Measurements from ENCODE around the gene ZC3H6. TPM values are rescaled to one million over a fixed set of nuclear protein-coding genes. Genes with fewer than 3 reads are reported as not detected.

Gene ZC3H6, protein sequence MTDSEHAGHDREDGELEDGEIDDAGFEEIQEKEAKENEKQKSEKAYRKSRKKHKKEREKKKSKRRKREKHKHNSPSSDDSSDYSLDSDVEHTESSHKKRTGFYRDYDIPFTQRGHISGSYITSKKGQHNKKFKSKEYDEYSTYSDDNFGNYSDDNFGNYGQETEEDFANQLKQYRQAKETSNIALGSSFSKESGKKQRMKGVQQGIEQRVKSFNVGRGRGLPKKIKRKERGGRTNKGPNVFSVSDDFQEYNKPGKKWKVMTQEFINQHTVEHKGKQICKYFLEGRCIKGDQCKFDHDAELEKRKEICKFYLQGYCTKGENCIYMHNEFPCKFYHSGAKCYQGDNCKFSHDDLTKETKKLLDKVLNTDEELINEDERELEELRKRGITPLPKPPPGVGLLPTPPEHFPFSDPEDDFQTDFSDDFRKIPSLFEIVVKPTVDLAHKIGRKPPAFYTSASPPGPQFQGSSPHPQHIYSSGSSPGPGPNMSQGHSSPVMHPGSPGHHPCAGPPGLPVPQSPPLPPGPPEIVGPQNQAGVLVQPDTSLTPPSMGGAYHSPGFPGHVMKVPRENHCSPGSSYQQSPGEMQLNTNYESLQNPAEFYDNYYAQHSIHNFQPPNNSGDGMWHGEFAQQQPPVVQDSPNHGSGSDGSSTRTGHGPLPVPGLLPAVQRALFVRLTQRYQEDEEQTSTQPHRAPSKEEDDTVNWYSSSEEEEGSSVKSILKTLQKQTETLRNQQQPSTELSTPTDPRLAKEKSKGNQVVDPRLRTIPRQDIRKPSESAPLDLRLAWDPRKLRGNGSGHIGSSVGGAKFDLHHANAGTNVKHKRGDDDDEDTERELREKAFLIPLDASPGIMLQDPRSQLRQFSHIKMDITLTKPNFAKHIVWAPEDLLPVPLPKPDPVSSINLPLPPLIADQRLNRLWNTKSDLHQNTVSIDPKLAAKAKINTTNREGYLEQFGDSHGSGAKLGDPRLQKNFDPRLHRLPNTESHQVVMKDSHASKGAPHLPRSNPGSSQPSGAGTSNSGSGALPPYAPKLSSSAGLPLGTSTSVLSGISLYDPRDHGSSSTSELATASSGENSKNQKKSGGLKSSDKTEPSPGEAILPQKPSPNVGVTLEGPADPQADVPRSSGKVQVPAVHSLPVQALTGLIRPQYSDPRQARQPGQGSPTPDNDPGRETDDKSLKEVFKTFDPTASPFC
- 10 to 100 TPM; 13.5 to 14.7 TPM for total RNA-seq

DNA sequence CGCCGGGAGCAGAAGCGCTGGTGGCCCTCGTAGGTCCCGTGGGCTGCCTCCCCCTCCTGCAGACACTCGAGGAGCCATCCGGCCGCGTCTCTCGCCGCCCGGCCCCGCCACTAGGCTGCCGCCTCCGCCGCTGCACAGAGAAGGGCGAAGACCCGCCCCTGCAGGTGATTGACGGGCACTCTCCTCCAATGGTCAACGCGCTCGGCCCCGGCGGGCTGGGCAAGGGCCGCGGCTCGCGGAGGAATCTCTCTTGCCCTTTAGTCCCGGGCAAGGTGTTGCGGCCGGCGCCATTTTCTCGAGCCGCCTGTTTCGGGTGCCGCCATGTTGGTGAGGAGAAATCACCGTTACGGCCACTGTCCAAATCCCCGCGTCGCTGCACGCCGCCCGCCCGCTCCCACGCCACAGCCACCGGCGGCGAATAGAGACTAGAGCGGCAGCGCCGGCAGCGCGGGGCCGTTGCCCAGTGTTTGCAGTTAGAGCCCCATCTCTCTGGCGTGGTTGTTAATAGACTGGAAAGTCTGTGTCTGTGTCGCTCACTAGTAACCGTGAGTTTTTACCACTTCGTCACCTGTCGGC lies at the start of gene ZC3H6:
Gene ZC3H6, plus strand, starts transcription at position 287 of the 576 bp plus-strand sequence. CDS start 398 bp downstream, outside the sequence.
- peaks cover 3% of the 10 kb centered on the region for H3K36me3 Mint-ChIP-seq (ENCODE audit: low read depth)

DNA sequence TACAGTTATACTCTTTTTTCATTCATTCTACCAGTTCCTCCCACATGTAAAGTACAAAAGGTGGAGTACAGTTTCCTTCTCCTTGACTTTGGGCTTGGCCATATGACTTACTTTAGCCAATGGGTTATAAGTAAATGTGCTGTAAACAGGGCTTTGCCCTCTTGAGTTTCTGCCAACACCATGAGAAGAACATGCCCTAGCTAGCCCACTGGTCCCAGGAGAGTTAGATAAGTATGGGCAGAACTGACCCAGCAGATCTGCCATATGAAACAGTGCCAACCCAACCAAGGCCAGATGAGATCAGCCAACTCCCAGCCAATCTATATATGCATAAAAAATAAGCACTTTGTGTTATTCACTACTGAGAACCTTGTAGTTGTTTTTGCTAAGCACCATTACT lies 46.0 kb upstream of the ZC3H6 start:
- Mint-ChIP-seq H3K36me3 (ENCODE audit: low read depth) (peaks cover 42% of the 10 kb centered on the region), H3K4me1 (no peaks in the 10 kb centered on the region), H3K27ac (no peak overlapping the region), H3K27me3 (no peaks in the 10 kb centered on the region), H3K9me3 (no peaks in the 10 kb centered on the region), H3K4me3 (no peak overlapping the region)
- DNase-seq = no peak
- ChIA-PET CTCF (no interaction called here), POLR2A (no interaction called here)

More for the DNA sequence above, at the start of gene ZC3H6:
- H3K9me3 Mint-ChIP-seq = no peaks in the 10 kb centered on the region
- H3K27ac Mint-ChIP-seq = peak within 1 kb of the TSS; percentile 95
- POLR2A ChIA-PET = interaction anchor here (0.9 to 2.5 kb wide), 4 partner anchors 10 to 120 kb away, joined by 3 to 28 read pairs (median 18); partner anchors contain the start of gene ZC3H8
- CTCF ChIA-PET = interaction anchor here (0.9 to 1.1 kb wide), 3 partner anchors 11 to 20 kb away, joined by 3 to 10 read pairs (median 6); partner anchors contain the start of gene ZC3H8
- DNase-seq = peak; percentile 99
- H3K27me3 Mint-ChIP-seq = no peaks in the 10 kb centered on the region
- H3K4me1 Mint-ChIP-seq = peaks cover 10% of the 10 kb centered on the region
- peak within 1 kb of the TSS; percentile 91 for H3K4me3 Mint-ChIP-seq

DNA sequence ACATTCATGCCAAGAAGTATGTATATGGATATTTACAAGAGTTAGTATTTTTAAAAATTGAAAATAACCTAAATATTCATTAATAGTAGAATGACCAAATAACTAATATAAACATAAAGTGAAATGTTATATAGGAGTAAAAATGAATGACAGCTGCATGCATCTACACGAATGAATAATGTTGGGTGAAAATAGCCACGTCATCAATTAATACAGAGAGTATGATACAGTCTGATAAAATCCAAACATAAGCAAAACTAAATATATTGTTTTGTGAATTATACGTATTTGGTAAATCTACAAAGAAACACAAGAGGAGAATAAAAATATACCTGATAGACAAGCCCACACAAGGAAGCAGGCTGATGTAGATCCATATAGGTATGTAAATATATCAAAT lies 45.0 kb upstream of the ZC3H6 start:
- CTCF ChIA-PET = no interaction called here
- no peaks in the 10 kb centered on the region for H3K9me3 Mint-ChIP-seq
- DNase-seq = no peak
- POLR2A ChIA-PET = no interaction called here
- H3K36me3 Mint-ChIP-seq (ENCODE audit: low read depth) = peaks cover 33% of the 10 kb centered on the region
- H3K4me3 Mint-ChIP-seq = no peak overlapping the region
- no peak overlapping the region for H3K27ac Mint-ChIP-seq
- no peaks in the 10 kb centered on the region for H3K27me3 Mint-ChIP-seq
- no peaks in the 10 kb centered on the region for H3K4me1 Mint-ChIP-seq

DNA sequence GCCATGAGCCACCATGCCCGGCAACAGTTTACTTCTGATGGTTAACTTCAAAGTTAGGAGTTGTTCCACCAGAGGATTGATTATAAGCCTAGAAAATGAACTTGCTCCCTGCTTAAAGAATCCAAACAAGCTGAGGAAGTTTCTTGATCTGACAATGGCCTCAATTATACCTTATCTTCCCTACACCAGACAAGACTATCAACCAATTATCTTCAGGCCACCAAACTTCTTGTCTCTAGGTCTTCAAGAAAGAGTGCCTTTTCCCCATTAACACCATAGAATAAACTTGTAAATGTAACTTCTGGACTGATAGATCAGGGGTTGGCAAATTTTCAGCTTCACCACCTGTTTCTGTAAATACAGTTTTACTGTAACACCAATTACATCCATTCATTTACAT lies 35.5 kb upstream of the ZC3H6 start:
- Mint-ChIP-seq H3K27me3 (no peaks in the 10 kb centered on the region), H3K9me3 (no peaks in the 10 kb centered on the region), H3K27ac (no peak overlapping the region), H3K36me3 (ENCODE audit: low read depth) (peaks cover 20% of the 10 kb centered on the region), H3K4me1 (no peaks in the 10 kb centered on the region), H3K4me3 (no peak overlapping the region)
- no peak for DNase-seq
- ChIA-PET CTCF (interaction anchor here (0.5 kb wide), 1 partner anchor 908 kb away, joined by 3 read pairs; no protein-coding TSS in a partner anchor), POLR2A (no interaction called here)

DNA sequence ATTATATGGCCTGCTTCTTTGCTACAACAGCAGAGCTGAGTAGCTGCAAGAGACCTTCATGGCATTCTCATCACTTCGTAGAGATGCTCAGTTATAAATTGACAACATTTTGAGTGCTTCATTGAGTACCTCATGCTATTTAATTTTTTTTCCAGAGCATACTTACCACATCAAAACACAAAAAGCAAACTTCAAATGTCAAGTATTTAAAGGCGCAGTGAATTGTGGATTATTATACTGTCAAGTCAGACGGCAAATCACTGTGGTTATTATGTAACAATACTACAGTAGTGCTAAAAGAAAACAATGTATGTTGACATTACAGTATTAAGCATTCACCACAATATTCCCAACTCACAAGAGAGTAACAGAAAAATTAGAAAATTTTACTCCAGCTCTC lies 33.0 kb upstream of the ZC3H6 start:
- no peaks in the 10 kb centered on the region for H3K9me3 Mint-ChIP-seq
- no peaks in the 10 kb centered on the region for H3K27me3 Mint-ChIP-seq
- CTCF ChIA-PET = interaction anchor here (1.1 to 1.7 kb wide), 2 partner anchors 9 to 17 kb away, joined by 3 to 7 read pairs; no protein-coding TSS in a partner anchor
- no peak overlapping the region for H3K4me3 Mint-ChIP-seq
- H3K27ac Mint-ChIP-seq = no peak overlapping the region
- POLR2A ChIA-PET = interaction anchor here (0.7 kb wide), 1 partner anchor 9 kb away, joined by 3 read pairs; no protein-coding TSS in a partner anchor
- no peak for DNase-seq
- H3K36me3 Mint-ChIP-seq (ENCODE audit: low read depth) = peaks cover 33% of the 10 kb centered on the region
- peaks cover 2% of the 10 kb centered on the region for H3K4me1 Mint-ChIP-seq

DNA sequence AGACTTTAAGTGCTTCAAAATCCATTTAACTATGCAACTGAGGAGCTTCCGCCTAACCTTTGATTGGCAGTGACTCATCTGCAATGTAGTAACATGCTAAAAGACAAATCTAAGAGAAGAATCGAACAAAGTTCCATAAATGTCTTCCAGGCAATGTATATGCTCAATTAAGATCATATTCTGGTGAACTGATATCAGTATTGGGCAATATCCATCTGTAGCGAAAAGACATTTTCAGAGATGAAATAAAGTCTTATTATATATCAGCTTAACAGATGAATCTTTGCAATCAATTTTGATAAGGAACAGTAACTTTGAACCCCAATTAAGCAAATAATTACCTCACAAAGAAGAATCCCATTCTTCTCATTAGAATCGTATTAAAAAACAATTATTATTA lies 32.2 kb upstream of the ZC3H6 start:
- Mint-ChIP-seq H3K36me3 (ENCODE audit: low read depth) (peaks cover 40% of the 10 kb centered on the region), H3K4me3 (no peak overlapping the region), H3K27me3 (no peaks in the 10 kb centered on the region), H3K27ac (no peak overlapping the region), H3K9me3 (no peaks in the 10 kb centered on the region), H3K4me1 (peaks cover 2% of the 10 kb centered on the region)
- ChIA-PET POLR2A (no interaction called here), CTCF (interaction anchor here (1.1 to 1.7 kb wide), 2 partner anchors 8 to 16 kb away, joined by 3 to 7 read pairs; no protein-coding TSS in a partner anchor)
- DNase-seq = no peak

DNA sequence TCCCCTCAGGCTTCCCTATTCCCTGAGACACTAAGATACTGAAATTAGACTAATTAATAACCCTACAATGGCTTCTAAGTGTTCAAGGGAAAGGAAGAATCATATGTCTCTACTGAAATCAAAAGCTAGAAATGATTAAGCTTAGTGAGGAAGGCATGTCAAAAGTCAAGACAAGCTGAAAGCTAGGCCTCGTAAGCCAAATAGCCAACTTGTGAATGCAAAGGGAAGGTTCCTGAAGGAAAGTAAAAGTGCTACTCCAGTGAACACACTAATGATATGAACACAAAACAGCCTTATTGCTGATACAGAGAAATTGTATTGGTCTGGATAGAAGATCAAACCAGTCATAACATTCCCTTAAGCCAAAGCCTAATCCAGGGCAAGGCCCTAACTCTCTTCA lies 30.5 kb upstream of the ZC3H6 start:
- no peak overlapping the region for H3K4me3 Mint-ChIP-seq
- H3K9me3 Mint-ChIP-seq = no peaks in the 10 kb centered on the region
- no peak overlapping the region for H3K27ac Mint-ChIP-seq
- no peaks in the 10 kb centered on the region for H3K27me3 Mint-ChIP-seq
- H3K36me3 Mint-ChIP-seq (ENCODE audit: low read depth) = peaks cover 46% of the 10 kb centered on the region
- peaks cover 2% of the 10 kb centered on the region for H3K4me1 Mint-ChIP-seq
- no peak for DNase-seq
- CTCF ChIA-PET = no interaction called here
- POLR2A ChIA-PET = interaction anchor here (2.1 to 2.9 kb wide), 2 partner anchors 10 to 63 kb away, joined by 5 to 17 read pairs; partner anchors contain the start of gene ZC3H8

DNA sequence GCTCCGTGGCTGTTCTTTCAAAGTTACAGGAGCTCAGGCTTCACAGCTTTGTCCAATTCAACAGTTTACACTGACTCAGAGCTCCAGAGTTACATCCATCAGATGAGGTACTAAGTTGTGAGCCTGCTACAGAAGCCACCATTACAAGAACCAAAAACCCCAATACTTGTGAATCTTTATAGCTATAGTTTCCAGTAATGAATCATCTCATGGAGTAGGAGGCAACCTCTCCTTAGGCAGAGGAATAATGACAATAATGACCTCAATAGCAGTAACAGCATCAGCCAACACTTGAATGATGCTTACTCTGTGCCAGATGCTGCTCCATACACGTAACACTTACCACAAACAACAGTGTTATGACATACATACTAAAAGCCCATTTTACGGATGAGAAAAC lies 24.1 kb upstream of the ZC3H6 start:
- no peaks in the 10 kb centered on the region for H3K27me3 Mint-ChIP-seq
- DNase-seq = no peak
- no peaks in the 10 kb centered on the region for H3K9me3 Mint-ChIP-seq
- ChIA-PET CTCF (interaction anchor here (0.8 to 1.8 kb wide), 3 partner anchors 9 to 15 kb away, joined by 3 to 8 read pairs (median 7); no protein-coding TSS in a partner anchor), POLR2A (interaction anchor here (0.6 to 1.7 kb wide), 5 partner anchors 9 to 196 kb away, joined by 3 to 4 read pairs (median 3); partner anchors contain the start of gene TMEM87B)
- no peak overlapping the region for H3K4me3 Mint-ChIP-seq
- H3K36me3 Mint-ChIP-seq (ENCODE audit: low read depth) = peaks cover 27% of the 10 kb centered on the region
- peaks cover 25% of the 10 kb centered on the region for H3K4me1 Mint-ChIP-seq
- no peak overlapping the region for H3K27ac Mint-ChIP-seq

DNA sequence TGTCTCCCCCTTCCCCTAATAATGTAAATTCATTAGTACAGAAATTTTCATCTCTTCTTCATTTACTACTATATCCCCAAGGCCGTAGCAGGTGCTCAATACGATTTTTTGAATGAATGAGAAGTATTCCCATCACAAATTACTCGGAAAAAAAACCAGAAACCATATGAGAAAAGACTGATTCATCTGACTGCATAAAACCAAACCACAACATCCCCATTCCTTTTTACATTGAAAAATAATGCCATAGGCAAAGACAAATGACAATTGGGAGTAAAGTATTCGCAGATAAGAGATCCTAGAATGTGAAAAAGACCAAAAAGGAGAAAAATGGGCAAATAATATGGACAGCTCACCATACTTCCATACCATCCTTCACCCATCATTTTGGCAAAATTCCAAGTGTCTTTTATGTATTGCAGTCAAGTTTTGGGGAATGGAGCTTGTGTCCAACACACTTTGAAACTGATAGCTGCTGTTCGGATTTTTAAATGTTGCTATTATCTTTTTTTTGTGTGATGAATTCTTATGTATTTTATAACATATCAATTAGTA lies 22.1 kb upstream of the ZC3H6 start:
- H3K36me3 Mint-ChIP-seq (ENCODE audit: low read depth) = peaks cover 14% of the 10 kb centered on the region
- peak overlapping the region; percentile 79 for H3K4me3 Mint-ChIP-seq
- ChIA-PET POLR2A (interaction anchor here (1.0 to 4.5 kb wide), 7 partner anchors 7 to 331 kb away, joined by 3 to 28 read pairs (median 12); partner anchors contain the start of genes CHCHD5, FBLN7 and ZC3H6), CTCF (interaction anchor here (1.8 to 3.1 kb wide), 2 partner anchors 11 to 71 kb away, joined by 5 to 11 read pairs; no protein-coding TSS in a partner anchor)
- no peak overlapping the region for H3K27ac Mint-ChIP-seq
- H3K27me3 Mint-ChIP-seq = no peaks in the 10 kb centered on the region
- no peaks in the 10 kb centered on the region for H3K9me3 Mint-ChIP-seq
- no peak for DNase-seq
- peaks cover 27% of the 10 kb centered on the region for H3K4me1 Mint-ChIP-seq

DNA sequence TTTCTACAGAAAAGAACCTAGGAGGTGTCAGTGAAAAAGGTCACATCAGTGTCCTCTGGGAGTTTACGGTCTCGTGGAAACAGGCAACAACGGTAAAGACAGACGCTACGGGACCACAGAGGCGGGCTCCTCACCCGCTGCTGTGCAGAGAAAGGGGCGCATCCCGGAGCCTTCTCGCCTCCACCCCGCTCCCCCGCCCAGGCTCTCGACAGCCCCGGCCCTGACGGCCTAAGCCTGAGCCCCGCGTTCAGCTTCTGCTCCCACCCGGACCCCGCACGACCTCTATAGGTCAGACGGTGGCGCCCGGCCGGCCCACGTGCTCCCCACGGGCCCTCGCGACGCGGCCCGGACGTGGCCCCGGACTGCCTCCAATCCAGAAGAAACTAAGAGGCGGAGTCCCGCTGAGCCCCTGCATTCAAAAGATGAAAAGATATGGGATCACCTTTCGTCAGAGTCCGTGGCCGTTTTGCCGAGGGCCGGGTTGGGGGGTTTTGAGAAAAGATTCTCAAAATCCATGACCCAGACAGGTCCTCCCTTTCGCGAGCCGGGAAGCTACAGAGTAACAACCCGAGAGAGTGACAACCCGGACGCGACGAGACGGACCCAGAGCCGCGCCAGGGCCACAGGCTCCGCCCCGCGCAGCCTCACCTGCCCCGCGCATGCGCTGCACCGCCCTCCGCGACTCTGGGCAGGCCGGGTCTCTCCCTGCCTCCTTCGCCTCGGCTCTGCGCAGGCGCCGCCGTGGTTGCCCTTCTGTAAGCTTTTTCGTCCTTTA lies 20.7 kb upstream of the ZC3H6 start, which contains the start of gene ZC3H8:
Gene ZC3H8, minus strand, starts transcription at position 577 of the 775 bp plus-strand sequence. Its CDS starts 61 bp downstream, at position 516.
- no peaks in the 10 kb centered on the region for H3K27me3 Mint-ChIP-seq
- peak within 1 kb of the TSS; percentile 88 for H3K27ac Mint-ChIP-seq
- H3K4me1 Mint-ChIP-seq = peaks cover 35% of the 10 kb centered on the region
- DNase-seq = peak; percentile 97
- ChIA-PET POLR2A (interaction anchor here (0.6 to 4.5 kb wide), 18 partner anchors 9 to 329 kb away, joined by 3 to 28 read pairs (median 6); partner anchors contain the start of genes FBLN7, TMEM87B and ZC3H6), CTCF (interaction anchor here (0.6 to 3.1 kb wide), 8 partner anchors 10 to 329 kb away, joined by 3 to 11 read pairs (median 4); partner anchors contain the start of gene RGPD8)
- peaks cover 8% of the 10 kb centered on the region for H3K36me3 Mint-ChIP-seq (ENCODE audit: low read depth)
- H3K9me3 Mint-ChIP-seq = no peaks in the 10 kb centered on the region
- peak within 1 kb of the TSS; percentile 79 for H3K4me3 Mint-ChIP-seq

DNA sequence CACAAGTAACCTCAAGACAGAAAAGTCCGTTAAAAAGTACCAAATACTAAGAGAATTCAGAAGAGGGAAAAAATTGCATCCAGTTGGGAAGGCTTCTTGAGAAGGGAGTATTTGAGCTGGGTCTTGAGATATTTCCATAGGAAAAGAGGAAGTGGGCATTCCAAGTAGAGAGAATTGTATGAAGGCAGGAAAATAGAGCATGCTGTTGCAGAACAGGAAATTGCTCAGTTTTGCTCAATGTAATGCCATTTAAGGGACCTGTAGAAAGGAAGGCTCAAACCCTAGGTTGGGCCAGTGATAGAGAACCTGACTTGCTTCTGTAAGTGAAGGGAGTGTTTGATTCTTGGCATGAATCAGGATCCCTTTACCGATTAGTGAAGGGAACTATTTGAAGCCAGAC lies 19.5 kb upstream of the ZC3H6 start:
- DNase-seq = no peak
- Mint-ChIP-seq H3K4me3 (peak overlapping the region; percentile 15), H3K36me3 (ENCODE audit: low read depth) (peaks cover 8% of the 10 kb centered on the region), H3K27me3 (no peaks in the 10 kb centered on the region), H3K4me1 (peaks cover 38% of the 10 kb centered on the region), H3K9me3 (no peaks in the 10 kb centered on the region), H3K27ac (no peak overlapping the region)
- ChIA-PET CTCF (interaction anchor here (1.1 to 3.1 kb wide), 4 partner anchors 9 to 206 kb away, joined by 3 to 11 read pairs (median 7); no protein-coding TSS in a partner anchor), POLR2A (interaction anchor here (1.0 to 4.5 kb wide), 5 partner anchors 9 to 68 kb away, joined by 3 to 28 read pairs (median 12); partner anchors contain the start of gene ZC3H6)
